Activated T-helper 1 cell treated with Interleukin-2 at 50 U/mL for 16 hours (primary cell): ENCODE results near the gene ALOX12.
"Not testable (repeated sequence)": the region's sequence is repeated elsewhere in the genome, so short reads cannot be mapped to it uniquely, and the experiment has no call there.

Source experiments
- DNase-seq: peaks from one replicate; pipeline ENCODE4 v3.0.0-alpha.2; 2020; ENCODE audit warnings: low read depth

Gene ALOX12

GRCh38 chr17:7046127-7046724 lies 50.4 kb downstream of the ALOX12 start:
- peak; percentile 31 for DNase-seq

- peak; percentile 58 for DNase-seq
These were observed 51.0 kb downstream of the ALOX12 start for GRCh38 chr17:7046725-7047397.

- no peak for DNase-seq
These were observed 51.7 kb downstream of the ALOX12 start for GRCh38 chr17:7047566-7047965.

GRCh38 chr17:7048968-7049367 lies 53.1 kb downstream of the ALOX12 start:
- no peak for DNase-seq

DNA sequence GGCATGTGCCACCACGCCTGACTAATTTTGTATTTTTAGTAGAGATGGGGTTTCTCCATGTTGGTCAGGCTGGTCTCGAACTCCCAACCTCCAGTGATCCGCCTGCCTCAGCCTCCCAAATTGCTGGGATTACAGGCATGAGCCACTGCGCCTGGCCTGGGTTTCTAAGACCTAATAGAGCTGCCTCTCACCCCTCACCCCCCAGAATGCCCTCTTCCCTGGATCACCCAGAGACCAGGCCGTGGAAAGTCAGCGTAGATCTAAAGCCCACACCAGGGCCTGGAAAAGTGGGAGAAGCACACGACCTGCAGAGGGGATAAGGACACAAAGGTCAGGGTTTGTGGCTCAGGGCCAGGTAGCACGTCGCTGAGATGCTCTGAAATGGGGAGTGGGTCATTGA lies 54.7 kb downstream of the ALOX12 start:
- DNase-seq = not testable (repeated sequence)

- no peak for DNase-seq
These were observed 60.5 kb downstream of the ALOX12 start for GRCh38 chr17:7056386-7056785.

DNA sequence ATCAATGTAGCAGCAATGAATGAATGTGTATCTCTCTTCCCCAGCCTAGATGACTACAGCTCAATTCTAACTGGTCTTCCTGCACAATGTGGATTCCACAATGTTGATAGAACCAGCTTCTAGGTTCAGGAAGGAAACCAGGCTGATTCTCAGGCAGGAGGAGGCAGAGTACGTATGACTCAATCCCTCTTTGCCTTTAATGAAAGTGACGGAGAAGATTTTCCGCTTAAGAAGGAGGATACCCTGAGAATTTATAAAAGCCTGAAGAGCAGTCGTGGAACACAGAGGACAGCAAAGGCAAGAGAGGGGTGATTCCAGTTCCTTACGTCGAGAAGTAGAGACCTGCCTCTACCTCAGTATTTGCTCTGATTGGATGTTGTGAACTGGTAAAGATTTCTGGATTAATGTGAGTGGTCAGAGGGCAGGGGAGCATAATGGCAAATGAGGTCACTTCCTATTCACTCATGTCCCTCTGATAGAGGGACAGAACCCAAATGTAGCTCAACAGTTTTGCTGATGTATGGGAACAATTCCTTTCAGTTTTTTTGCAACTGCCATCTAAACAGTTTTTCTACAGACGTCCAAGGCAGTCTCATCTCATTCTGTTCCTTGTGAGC lies 63.1 kb downstream of the ALOX12 start:
- DNase-seq = no peak
